GM18870 (cell line): ENCODE results near the gene PLIN3.
"Not testable (repeated sequence)": the region's sequence is repeated elsewhere in the genome, so short reads cannot be mapped to it uniquely, and the experiment has no call there.

Experiments used
- ATAC-seq: cut with Tn5 transposase; IDR thresholded peaks from one replicate; pipeline ENCODE4 v1.9.1; 2021; ENCODE audit warnings: moderate library complexity; ENCODE audit not compliant: unreplicated experiment

The PLIN3 gene

DNA sequence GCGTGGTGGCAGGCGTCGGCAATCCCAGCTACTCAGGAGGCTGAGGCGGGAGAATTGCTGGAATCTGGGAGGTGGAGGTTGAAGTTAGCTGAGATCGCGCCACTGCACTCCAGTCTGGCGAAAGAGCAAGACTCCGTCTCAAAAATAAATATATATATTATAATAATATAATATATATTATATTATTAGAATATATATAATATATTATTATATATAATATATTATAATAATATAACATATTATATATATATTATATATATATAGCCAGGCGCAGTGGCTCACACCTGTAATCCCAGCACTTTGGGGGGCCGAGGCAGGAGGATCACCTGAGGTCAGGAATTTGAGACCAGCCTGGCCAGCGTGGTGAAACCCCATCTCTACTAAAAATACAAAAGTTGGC lies 25.5 kb upstream of the PLIN3 start:
- ATAC-seq = not testable (repeated sequence)

DNA sequence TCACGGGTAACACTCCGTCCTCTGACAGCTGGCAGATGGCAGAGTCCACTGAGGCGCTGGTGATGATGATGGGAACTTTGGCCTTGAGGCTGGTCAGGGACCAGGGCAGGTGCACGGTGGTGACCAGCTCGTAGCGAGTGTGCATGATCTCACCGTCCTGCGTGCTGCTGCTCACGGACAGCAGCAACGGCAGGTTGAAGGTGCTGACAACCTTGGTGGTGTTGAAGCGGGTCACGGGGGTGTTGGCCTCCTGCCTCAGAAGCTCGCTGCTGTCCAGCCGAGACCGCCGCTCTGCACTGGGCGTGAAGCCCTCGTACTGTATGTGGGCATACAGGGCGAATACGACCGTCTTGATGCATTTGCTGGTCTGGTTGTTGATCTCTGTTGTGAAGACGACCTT lies 23.6 kb upstream of the PLIN3 start:
- ATAC-seq = no peak

DNA sequence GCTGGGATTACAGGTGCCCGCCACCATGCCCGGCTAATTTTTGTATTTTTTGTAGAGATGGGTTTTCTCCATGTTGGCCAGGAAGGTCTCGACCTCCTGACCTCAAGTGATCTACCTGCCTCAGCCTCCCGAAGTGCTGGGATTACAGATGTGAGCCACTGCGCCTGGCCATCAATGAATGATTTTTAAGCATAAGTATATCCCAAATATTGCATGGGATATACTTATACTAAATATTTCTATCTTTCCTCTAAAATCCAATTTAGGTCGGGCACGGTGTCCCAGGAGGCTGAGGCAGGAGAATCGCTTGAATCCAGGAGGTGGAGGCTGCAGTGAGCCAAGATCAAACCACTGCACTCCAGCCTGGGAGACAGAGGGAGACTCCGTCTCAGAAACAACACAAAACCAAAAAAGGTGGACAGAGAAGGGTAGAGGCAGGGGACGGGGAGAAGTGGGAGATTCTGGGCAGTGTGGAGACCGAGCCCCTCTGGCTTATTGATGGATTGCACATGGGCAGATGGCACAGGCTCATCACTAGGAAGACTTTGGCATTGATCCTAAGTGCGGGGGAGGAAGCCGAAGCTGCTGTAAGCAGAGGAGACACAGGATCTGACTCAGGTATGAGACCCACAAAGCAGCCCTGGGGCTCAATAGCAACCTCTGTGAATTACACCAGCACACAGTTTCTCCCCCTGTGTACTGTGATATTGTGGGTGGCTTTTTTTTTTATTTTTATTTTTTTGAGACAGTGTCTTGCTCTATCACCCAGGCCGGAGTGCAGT lies 21.8 kb upstream of the PLIN3 start:
- ATAC-seq = no peak

DNA sequence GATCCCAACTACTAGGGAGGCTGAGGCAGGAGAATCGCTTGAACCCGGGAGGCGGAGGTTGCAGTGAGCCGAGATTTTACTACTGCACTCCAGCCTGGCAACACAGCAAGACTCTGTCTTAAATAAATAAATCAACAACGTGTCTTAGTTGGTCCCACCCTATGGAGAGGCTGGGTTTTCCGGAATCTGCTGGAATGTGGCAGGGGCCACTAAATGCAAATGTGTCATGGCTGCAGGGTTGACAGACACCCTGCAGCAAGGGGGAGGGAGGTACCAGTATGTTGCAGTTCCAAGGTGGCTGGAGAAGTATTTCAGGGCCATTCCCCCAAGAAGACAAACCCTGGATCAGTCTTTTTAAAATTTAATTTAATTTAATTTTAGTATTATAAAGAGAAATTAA lies 20.3 kb upstream of the PLIN3 start:
- ATAC-seq = not testable (repeated sequence)

- not testable (repeated sequence) for ATAC-seq
Observed at GRCh38 chr19:4884993-4885392, 17.5 kb upstream of the PLIN3 start.

DNA sequence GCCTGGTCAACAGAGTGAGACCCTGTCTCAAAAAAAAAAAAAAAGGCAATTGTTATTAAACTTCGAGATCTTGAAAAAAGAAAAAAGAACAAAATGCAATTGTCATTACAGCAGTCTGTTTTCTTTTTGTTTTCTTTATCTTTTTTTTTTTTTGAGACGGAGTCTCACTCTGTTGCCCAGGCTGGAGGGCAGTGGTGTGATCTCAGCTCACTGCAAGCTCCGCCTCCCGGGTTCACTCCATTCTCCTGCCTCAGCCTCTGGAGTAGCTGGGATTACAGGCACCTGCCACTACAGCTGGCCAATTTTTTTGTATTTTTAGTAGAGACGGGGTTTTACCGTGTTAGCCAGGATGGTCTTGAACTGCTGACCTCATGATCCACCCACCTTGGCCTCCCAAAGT lies 15.4 kb upstream of the PLIN3 start:
- not testable (repeated sequence) for ATAC-seq

DNA sequence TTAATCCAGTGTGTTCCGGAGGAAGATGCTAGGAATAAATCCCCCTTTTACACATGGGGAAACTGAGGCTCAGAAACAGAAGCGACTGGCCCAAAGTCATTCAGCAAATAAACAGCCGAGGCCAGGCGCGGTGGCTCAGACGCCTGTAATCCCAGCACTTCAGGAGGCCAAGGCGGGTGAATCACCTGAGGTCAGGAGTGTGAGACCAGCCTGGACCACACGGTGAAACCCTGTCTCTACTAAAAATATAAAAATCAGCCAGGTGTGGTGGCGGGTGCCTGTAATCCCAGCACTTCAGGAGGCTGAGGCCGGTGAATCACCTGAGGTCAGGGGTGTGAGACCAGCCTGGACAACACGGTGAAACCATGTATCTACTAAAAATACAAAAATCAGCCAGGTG lies 11.6 kb upstream of the PLIN3 start:
- no peak for ATAC-seq

DNA sequence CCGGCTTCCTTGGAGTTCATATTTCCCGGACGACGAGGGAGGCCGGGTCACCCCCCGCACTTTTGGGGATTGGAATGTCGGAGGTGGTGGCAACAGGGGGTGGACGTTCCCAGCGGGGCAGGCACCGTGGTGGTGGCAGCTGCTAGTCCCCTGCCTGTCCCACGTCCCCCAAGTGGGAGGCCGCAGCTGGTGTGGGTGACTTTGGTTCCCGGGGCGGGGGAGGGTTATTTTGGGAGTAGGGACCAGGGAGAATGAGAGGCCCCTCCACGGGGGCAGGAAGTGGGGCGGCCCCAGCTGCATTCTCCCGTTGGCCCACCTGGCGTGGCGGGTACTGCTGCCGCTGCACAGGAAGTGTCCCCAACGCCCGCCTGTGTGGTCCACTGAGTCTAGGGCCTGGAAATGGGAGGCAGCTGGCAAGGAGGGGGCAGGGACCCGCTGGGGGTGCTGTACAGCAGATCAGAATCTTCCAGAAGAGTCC lies 11.1 kb upstream of the PLIN3 start:
- ATAC-seq = no peak

DNA sequence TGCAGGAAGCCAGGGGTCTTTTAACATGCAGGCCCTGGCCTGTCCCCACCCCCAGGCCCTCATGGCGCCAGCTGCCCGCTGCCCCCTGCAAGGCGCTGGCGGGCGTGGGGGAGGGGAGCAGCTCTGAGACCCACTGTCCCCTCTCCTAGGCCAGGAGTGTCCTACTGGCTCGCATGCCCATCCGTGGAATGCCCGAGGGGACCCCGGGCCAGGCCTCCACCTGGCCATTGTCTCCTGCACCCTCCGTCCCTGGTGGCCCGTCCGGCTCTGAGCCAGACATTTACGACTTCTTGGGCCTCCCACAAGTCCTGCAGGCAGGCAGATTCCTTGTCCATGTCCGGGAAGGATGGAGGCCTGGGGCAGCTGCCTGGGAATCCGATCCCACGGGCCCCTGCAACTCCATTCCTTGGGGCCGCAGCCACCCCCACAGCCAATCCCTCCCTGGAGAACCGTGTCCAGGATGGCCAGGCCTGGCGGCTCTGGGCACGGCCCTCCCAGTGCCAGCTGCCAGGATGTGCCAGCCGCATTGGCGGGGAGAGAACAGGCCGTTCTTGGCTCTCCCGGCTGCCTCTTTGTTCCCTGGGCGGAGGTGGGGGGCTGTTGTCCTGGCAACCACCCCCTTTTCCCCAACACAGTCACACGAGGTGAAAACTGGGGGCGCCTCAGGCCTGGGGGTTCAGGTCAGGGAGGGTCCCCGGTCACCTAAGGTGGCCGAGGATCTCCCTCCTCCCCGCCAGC lies 10.5 kb upstream of the PLIN3 start:
- no peak for ATAC-seq

DNA sequence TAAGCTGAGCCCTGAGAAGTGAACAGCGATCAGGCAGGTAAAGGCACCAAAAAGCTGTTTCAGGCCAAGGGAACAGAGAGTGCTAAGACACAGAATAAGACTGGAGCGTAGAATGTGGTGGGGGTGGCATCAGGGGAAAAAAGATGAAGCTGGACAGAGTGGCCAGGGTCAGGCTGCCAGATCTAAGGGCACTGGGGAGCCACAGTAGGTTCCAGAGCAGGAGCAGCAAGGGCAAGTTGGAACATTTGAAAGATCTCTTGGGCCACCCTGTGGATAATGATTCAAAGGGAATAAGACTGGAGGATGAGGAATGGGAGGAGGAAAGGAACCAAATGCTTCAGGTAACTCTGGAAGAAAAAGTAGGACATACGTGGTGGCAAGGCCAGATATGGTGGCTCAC lies 6.5 kb upstream of the PLIN3 start:
- no peak for ATAC-seq

DNA sequence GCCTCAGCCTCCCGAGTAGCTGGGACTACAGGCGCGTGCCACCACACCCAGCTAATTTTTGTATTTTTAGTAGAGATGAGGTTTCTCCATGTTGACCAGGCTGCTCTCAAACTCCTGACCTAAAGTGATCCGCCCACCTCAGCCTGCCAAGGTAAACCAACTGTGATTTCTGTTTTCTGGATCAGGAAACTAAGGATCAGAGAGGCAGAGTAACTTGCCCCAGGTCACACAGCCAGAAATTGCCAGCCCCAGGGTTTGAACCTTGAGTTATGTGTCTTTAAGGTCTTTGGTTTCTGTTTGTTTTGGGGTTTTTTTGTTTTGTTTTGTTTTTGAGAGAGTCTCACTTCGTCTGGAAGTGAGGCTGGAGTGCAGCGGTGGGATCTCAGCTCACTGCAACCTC lies 4.2 kb upstream of the PLIN3 start:
- ATAC-seq = no peak

DNA sequence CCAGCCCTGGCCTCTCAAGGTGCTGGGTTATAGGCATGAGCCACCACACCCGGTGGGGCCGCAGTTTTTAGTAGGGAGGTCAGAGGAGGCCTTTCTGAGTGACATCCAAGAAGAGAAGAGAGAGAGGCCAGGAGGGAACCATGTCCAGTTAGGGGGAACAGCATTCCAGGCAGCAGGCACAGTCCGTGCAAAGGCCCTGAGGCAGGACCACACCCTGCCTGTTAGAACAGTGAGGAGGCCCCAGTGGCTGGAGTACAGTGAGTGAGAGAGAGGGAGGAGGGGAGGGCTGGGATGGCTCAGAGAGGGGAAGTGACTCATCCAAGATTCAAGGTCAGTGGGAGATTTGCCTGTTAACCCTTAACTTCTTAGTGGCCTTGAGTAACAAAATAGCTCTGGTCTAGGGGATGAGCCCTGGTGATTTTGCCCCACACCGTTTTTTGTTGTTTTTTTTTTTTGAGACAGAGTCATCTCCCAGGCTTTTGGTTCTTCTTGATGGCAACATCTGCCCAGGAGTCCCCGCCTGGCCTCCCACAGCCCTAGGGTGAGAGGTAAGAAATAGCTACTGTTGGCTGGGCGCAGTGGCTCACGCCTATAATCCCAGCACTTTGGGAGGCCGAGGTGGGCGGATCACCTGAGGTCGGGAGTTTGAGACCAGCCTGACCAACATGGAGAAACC lies 2.7 kb upstream of the PLIN3 start:
- no peak for ATAC-seq

GRCh38 chr19:4868286-4868834 lies 893 bp upstream of the PLIN3 start:
- no peak for ATAC-seq

DNA sequence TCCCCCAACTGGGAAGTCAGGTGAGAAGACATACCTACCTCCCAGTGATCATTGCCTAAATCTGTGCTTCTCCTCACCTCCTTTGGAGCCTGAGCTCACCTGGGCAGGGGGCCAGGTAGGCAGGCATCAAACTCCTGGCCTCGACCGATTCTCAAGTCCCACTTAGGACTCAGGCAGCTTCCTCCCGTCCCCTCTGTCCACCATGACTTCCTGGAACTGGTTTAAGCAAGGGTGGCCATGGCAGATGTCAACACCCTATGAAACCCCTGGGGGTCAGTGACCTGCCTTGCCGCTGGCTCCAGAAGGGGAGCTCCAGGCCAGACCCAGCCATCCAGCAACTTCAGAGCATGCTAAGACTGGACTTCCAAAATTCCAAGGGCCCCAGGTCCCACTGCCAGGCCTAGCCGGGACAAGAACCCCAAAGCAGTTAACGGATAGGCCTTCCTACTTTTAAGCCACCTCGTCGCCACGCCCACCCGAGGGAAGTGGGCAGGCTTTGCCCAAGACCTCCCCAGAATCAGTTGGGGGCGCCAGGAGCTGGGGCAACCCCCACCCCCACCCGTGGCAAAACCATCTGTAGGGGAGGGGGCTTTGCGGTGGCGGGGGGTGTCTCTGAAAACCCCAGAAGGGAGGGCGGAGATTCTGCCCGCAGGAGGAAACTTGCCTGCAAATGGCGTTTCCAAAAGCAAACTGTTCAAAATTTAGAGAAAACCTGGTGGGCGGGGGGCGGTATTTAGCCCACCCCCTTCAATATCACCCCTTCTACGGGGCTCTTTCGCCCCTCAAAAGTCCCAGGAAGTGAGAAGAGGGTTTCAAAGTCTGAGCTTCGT lies 657 bp downstream of the PLIN3 start:
- no peak for ATAC-seq

DNA sequence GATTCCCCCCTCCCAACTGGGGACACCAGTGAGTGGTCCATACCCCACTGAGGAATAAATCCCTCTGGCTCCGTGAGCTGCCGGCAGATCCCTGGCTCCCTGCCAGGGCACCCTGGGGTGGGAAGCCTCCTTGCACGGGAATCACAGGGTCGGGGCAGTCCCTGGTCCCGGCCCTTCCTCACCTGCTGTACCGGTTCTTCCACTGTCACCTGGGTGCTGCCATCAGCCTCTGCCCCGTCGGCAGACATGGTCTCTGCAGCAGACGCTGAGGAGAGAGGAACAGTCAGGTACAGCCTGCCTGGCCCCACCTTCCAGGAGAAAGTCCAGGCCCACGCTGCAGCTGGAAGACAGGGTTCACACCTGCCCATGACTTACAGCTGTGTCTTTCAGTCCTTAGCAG lies 6.3 kb downstream of the PLIN3 start:
- ATAC-seq = no peak

DNA sequence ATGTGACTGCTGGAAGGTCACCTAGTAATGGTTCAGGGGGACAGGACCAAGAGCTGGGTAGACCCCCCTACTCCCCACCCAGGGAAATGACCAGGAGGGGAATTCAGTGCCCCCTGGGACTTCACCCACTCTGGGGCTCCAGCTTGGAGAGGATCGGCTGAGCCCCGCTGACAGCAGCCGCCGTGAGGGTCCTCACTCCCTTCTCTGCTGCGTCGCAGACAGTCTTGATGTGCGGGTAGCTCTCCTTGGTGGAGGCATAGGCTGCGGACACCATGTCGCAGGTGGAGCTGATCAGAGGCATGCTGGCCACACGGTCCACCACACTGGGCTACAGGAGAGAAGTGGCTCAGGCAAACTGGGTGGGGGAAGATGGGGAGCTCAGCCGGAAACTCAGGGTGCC lies 7.8 kb downstream of the PLIN3 start:
- ATAC-seq = no peak

DNA sequence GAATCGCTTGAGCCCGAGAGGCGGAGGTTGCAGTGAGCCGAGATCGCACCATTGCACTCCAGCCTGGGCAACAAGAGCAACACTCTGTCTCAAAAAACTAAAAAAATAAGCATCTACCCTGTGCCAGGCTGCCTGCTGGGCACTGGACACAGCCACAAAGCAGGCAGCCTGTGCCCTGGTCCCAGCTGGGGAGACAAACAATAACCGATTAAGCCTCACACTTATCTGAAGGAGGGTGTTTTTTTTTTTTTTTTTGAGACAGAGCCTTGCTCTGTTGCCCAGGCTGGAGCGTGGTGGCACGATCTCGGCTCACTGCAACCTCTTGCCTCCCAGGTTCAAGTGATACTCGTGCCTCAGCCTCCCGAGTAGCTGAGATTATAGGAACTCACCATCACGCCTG lies 11.0 kb downstream of the PLIN3 start:
- ATAC-seq = not testable (repeated sequence)

DNA sequence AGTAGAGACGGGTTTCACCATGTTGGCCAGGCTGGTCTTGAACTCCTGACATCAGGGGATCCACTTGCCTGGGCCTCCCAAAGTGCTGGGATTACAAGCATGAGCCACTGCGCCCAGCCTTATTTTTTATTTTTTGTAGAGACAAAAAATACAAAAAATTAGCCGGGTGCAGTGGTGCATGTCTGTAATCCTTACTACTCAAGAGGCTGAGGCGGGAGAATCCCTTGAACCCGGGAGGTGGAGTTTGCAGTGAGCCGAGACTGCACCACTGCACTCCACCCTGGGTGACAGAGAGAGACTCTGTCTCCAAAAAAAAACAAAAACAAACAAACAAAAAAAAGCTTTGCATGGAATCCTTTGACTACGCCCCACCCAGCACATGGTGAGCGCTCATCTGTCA lies 14.0 kb downstream of the PLIN3 start:
- ATAC-seq = not testable (repeated sequence)

DNA sequence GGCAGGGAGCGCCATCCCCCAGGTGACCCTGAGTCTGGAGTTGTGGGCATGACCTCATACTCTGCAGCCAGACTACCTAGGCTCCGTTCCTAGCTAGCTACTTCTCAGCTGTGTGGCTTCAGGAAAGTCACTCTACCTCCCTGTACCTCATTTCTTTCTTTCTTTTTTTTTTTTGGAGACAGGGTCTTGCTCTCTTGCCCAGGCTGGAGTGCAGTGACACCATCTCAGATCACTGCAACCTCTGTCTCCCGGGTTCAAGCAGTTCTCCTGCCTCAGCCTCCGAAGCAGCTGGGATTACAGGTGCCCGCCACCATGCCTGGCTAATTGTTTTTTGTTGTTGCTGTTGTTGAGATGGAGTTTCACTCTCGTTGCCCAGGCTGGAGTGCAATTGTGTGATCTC lies 15.0 kb downstream of the PLIN3 start:
- no peak for ATAC-seq

DNA sequence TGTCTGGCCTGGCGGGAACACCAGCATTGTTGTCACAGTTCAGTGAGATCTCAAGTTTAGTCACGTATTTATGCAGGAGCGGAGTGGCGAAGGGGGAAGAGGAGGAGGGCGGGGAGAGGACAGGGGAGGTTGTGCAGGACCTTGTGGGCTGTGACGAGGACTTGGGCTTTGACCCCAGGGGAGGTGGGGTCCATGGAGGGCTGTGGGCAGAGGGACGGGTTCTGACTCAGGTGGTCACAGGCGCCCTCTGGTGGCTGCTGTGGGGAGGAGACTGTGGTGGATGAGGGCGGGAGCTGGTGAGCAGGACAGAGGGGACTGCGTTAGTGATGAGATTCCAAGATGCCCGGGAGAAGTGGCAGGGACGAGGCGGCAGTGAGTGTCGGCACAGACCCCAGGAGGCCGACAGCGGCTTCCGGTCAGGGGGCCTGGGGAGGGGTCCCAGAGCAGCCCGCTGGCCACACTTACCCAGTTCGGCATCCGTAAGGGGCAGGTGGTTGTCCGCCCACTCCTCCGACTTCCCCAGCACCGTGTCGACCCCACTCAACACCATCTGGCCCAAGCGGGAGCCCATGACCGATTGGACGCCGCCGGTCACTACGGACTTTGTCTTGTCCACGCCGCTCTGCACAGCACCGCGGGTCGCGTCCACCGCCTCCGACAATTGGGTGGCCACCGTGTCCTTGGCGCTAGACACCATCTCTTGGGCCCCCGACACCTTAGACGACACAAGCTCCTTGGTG lies 15.7 kb downstream of the PLIN3 start:
- ATAC-seq = no peak
